ENCODE data around the gene HIRIP3. TPM values are rescaled to one million over a fixed set of nuclear protein-coding genes. Genes with fewer than 3 reads are reported as not detected.

The HIRIP3 gene
- total RNA-seq, 1 donor from 2014 or later = 8.2 TPM

DNA sequence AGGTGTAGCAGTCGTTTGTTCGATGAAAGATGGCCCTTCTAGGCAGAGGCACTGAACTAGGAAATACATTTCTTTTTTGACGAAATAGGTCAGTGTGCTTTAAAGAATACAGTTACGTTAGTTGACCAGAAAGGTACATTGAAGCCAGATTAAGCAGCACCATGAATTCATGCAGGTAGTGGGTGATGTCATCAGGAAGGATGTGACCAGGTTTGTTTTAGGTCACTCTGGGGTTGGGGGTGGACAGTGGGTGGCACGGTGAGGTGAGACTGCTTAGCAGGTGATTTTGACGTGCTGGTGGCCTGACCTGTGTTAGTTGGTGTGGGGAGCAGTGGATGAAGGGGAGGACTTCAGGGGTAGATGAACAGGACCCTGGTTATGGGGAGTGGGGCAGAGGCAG is 4.2 kb upstream of the HIRIP3 start:
- DNase-seq (ENCODE audit: low read depth) = no peak

DNA sequence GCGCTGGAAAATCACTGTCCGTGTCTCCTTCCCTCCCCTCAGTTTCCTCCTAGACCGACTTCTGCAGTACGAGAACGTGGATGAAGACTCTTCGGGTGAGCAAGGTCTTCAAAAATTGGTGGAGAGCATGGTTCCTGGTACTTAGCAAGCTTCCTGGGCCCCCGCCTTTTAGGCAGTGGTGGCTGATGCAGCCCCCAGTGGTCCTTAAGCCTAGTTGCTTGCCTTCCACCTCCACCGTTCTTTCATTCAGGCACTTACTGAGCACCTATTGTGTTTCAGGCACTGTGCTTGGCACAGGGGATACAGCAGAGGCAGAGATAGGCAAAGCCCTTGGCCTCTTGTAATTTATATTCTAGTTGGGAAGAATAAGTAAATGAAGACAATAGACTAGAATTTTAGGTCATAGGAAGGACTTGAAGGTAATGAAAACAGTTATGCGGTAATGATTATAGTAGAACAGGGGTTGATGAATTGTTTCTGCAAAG is 1.4 kb upstream of the HIRIP3 start:
- DNase-seq (ENCODE audit: low read depth) = no peak

DNA sequence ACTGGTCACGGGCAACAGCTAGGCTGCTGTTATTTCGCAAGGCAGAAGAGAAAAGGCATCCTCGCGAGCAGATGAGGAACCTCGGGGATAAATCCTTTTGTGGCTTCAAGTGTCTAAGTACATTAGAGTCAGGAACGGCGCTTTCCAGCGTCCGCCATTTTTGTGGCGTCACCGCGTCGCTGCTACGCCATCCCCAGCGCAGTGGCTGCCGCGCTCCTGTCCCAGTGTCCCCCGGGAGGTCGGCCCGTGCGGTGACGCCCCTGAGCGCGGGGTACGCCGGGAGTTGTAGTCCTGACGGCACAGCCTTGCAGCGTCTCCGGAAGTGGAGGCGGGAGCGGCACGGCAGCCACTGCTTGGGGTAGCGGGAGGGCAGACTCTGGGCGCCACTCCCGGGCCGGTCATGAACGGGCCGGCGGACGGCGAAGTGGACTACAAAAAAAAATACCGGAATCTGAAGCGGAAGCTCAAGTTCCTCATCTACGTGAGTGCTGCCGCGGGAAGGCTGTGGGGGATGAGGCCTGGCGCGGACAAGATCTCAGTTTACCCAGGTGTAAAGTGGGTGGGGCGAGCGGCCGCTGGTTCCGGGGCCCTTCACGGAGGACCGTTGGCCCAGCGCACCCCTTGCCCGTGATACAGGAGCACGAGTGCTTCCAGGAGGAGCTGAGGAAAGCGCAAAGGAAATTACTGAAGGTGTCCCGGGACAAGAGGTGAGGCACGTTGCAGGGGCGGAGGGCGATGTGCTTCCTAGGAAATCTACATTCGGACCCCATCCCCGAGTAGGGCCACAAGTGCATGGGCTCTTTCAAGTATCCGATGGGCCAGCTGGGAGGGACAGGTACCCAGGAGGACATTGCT is 721 bp upstream of the HIRIP3 start, which contains the start of gene INO80E:
Gene INO80E, plus strand, starts transcription at position 331 of the 855 bp plus-strand sequence. Its CDS starts 70 bp downstream, at position 401.
- peak; percentile 85 for DNase-seq (ENCODE audit: low read depth)

DNA sequence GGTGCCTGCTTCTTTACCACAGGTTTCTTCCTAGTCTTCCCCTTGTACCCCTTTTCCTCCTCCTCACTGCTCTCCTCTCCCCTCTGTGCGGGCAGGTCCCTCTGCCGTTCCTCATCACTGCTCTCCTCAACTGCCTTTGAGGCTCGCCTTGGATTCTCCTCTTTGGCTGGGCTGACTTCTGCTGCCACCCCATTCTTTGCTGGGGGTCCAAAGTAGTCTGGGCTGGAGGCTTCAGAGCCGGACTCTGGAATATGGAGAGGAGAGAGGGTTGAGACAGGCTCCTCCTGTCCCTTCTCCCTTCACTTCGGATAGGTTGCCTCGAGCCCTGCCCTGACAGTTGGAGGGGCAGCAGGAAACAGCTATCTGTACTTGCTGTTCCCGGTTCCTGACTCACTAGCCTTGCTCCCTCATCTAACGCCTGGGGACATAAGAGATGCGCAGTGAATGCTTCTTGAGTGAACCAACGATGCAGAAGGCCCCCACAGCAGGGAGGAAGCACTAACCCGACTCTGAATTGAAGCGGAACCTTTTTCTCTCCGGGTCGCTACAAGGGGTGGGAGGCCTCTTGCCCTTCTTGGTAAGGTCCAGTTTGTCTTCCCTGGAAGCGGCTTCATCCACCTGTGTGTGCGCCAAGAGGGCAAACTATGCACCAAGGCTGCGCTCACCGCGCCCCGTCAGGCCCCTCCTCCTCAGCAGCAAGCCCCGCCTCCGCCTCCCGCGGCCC is 655 bp downstream of the HIRIP3 start:
- peak; percentile 18 for DNase-seq (ENCODE audit: low read depth)

DNA sequence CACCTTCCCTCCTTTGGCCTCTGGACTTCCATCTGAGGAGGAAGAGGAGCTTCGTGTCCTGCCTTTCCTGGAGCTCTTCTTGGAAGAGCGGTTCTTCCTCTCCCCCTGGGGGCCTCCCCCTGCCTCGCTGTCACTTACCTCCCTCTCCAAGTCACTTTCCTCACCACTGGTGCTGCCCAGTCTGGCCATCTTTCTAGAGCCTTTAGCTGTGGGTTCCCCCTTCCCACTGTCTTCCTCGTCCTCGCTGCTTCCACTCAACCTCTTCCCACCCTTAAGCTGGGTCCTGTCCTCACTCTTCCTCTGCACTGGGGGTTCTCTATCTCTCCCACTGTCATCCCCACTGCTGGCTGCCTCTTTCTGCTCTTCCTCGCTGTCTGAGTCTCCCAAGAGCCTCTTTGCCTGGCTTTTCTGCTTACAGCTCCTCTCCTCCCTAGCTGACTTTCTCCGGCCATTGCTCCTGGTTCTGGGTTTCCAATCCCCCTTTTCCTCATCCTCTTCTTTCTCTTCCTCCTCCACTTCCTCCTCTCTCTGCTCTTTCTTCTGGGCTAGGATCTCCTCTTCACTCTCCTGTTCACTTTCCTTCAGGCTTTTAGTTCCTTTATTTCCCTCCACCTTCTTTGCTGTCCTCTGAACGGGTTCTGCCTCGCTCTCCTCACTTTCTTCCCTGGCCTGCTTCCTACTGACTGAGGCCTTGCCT is 1.4 kb downstream of the HIRIP3 start:
- DNase-seq (ENCODE audit: low read depth) = no peak

DNA sequence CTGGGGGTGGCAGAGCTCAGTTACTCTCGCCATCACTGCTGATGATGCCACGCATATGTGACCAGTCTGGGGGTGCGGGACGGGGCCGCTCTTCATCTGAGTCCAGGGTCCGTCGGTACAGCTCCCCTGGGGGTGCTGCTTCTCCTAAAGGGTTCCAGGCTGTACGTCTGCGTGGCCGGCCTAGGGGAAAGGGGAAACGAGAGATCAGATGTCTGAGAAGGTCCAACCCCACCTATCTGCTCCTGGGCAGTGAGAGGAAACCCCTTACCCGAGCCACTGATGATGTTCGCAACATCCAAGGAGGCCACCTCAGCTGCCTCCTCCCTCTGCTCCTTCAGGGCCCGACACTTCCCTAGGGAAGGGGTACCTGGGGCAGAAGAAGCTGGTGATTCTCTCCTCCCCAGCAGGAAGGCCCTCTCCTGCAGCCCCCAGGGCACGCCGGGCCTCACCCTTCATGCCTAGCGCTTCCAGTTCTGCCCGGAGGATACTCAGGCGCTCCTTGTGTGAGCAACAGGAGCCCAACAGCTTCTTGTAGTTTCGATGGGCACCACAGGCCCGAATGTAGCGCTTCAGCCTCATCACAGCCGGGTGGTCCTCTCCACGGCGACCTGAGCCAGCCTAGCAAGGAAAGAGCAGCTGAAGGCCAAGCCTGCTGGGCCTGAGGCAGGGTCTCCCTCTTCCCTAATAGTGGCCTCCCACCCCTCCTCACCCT is 2.1 kb downstream of the HIRIP3 start:
- DNase-seq (ENCODE audit: low read depth) = no peak

DNA sequence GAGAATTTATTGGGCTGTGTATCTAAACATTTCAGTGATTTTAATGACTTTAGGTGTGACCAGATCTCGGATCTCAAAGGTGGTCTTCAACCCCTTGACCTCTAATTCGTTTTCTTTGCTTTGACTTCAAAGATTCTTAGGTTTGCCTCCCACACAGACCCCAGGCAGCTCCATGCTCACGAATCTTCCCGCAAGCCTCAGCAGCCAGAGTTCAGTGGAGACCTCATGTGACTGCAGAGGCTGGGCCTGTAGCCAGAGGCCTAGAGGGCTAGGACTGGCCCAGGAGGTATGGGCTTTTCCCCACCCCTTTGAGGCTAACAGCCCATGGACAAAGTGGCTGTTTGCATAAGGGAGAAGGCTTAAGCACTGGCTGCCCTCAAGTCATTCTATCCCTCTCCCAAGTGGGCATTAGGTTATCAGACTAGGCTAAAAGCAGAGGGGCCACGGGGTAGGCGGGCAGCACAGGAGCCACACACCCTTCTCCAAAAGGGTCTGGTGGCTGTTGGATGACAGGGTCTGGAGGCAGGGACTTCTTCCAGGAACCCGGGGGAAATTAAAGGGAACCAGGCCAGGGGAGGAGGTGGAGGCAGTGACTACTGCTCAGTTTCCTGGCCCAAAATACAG is 3.0 kb downstream of the HIRIP3 start:
- DNase-seq (ENCODE audit: low read depth) = peak; percentile 41

DNA sequence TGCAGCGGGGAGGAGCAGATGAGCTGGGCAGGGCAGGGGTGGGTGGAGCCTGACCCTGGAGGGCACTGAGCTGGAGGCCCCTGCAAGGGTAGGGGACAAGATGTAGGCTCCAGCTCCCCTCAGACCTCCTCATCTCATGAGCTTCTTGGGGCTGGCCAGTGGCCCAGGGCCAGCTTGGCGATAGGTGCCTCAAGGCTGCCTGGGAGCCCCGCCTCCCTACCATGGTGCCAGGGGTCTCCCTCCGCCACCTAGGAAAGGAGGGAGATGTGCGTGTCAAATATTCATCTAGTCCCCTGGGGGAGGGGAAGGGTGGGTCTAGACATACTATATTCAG is 3.9 kb downstream of the HIRIP3 start:
- no peak for DNase-seq (ENCODE audit: low read depth)

DNA sequence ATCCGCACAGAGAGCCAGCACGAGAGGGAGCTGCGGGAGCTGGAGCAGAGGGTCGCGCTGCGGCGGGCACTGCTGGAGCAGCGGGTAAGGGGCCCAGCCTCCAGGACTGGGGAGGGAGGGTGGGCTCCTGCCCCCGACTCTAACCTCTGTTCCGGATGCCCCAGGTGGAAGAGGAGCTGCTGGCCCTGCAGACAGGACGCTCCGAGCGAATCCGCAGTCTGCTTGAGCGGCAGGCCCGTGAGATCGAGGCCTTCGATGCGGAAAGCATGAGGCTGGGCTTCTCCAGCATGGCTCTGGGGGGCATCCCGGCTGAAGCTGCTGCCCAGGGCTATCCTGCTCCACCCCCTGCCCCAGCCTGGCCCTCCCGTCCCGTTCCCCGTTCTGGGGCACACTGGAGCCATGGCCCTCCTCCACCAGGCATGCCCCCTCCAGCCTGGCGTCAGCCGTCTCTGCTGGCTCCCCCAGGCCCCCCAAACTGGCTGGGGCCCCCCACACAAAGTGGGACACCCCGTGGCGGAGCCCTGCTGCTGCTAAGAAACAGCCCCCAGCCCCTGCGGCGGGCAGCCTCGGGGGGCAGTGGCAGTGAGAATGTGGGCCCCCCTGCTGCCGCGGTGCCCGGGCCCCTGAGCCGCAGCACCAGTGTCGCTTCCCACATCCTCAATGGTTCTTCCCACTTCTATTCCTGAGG is 4.4 kb downstream of the HIRIP3 start:
- no peak for DNase-seq (ENCODE audit: low read depth)

DNA sequence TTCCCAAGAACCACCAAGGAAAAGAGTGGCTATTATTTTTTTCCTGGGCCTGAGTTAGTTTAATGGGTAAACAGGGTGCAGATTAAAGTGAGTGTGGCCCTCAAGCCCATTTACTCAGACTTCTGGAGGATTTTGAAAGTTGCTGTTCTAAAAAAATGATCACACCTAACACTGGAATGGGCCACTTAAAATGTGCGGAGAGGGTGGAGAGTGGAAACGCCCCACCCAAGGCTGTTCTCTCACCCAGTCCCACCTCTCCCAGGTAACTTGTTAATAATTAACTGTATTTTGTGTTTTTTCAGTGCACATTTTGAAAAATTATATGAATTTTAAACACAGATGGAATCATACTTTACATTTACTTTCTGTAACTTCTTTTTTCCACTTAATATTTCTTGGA is 5.4 kb downstream of the HIRIP3 start:
- no peak for DNase-seq (ENCODE audit: low read depth)

DNA sequence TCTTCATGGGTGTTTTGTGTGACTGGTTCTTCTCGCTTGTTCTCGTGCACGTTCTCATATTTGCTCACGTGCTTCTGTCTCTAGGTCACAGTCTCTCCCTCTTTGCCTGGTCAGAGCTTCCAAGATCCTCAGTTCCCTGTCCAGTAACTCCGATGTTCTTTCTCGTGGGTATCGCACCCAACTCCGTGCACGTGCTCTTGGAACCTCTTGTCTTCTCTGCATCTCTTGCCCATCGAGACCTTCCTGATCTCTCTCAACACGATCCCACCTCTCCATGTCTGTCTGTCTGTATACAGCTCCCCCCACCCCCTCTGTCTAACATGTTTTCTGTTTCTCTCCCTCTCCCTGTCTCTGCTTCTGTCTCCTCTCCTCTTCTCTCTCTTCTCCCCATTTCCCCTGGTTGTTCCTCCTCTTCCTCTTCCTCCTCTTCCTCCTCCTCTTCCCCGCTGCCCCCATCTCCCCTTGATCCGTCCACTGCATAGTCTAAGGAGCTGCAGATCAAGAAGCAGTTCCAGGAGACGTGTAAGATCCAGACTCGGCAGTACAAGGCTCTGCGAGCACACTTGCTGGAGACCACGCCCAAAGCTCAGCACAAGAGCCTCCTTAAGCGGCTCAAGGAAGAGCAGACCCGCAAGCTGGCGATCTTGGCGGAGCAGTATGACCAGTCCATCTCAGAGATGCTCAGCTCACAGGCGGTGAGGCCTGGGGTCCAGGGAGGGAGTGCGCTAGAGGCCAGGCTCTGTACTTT is 6.1 kb downstream of the HIRIP3 start:
- DNase-seq (ENCODE audit: low read depth) = no peak

DNA sequence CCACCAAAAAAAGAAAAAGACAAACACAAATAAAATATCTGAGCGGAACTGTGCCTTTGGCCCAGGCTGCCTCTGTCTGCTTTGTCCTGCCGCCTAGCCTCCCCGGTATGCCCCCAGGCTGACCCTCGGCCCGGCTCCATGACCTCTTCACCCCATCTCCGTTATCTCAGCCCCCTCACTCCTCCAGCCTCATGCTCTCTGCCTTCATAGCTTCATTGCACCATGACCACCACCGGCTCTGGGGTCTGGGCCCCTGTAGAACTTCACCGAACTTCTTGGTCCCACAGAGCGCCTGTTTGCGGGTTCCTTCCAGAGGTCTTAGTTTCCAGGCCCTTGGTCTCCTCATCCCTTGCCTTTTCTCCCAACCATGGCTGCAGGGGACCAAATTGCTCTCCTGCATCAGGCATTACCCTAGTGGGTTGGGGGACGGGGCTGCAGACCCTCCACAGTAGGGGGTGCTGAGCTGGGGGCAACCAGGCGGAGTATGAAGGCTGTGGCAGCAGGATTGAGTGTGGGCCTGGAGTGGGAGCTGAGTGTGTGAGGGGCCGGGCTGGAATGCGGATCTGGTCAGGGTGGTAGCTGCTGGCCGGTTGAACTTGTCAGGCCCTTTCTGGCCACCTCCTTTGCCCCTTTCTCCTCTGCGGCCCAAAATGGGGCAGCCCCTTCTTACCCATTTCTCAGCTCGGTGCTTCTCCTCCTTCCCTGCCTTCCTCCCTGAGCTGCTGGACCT is 6.9 kb downstream of the HIRIP3 start:
- no peak for DNase-seq (ENCODE audit: low read depth)

DNA sequence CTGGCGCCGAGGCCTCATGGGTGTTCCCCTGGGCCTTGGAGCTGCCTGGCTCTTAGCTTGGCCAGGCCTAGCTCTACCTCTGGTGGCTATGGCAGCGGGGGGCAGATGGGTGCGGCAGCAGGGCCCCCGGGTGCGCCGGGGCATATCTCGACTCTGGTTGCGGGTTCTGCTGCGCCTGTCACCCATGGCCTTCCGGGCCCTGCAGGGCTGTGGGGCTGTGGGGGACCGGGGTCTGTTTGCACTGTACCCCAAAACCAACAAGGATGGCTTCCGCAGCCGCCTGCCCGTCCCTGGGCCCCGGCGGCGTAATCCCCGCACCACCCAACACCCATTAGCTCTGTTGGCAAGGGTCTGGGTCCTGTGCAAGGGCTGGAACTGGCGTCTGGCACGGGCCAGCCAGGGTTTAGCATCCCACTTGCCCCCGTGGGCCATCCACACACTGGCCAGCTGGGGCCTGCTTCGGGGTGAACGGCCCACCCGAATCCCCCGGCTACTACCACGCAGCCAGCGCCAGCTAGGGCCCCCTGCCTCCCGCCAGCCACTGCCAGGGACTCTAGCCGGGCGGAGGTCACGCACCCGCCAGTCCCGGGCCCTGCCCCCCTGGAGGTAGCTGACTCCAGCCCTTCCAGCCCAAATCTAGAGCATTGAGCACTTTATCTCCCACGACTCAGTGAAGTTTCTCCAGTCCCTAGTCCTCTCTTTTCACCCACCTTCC is 7.9 kb downstream of the HIRIP3 start:
- DNase-seq (ENCODE audit: low read depth) = no peak

DNA sequence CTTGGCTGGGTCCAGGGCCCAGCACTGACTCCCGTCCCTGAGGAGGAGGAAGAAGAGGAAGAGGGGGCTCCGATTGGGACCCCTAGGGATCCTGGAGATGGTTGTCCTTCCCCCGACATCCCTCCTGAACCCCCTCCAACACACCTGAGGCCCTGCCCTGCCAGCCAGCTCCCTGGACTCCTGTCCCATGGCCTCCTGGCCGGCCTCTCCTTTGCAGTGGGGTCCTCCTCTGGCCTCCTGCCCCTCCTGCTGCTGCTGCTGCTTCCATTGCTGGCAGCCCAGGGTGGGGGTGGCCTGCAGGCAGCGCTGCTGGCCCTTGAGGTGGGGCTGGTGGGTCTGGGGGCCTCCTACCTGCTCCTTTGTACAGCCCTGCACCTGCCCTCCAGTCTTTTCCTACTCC is 8.5 kb downstream of the HIRIP3 start:
- DNase-seq (ENCODE audit: low read depth) = no peak

DNA sequence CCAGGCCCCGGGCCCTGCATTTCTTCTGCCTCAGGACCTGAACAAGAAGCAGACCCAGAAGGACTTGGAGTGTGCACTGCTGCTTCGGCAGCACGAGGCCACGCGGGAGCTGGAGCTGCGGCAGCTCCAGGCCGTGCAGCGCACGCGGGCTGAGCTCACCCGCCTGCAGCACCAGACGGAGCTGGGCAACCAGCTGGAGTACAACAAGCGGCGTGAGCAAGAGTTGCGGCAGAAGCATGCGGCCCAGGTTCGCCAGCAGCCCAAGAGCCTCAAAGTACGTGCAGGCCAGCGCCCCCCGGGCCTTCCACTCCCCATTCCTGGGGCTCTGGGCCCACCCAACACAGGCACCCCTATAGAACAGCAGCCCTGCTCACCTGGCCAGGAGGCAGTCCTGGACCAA is 9.2 kb downstream of the HIRIP3 start:
- no peak for DNase-seq (ENCODE audit: low read depth)

DNA sequence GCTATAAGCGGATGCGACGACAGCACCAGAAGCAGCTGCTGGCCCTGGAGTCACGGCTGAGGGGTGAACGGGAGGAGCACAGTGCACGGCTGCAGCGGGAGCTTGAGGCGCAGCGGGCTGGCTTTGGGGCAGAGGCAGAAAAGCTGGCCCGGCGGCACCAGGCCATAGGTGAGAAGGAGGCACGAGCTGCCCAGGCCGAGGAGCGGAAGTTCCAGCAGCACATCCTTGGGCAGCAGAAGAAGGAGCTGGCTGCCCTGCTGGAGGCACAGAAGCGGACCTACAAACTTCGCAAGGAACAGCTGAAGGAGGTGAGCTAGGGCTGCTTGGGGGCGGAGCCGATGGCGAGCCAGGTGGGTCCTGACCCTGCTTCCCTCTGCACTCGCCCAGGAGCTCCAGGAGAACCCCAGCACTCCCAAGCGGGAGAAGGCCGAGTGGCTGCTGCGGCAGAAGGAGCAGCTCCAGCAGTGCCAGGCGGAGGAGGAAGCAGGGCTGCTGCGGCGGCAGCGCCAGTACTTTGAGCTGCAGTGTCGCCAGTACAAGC is 10.1 kb downstream of the HIRIP3 start:
- no peak for DNase-seq (ENCODE audit: low read depth)

DNA sequence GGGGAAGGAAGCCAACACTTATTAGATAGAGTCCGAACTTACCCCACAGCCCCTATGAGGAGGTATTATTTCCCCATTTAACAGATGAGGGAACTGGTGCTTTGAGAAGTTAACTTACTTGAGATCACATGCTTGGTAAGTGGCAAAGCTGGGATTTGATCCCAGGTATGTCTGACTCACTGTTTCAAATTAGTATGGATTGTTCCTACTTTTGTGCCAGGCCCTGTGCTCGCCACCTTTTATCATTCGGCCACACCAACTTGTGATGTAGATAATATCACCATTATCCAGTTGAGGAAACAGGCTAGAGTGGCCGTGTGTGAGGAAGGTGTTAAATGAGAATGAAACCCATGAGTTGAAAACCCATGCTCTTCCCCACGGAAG is 10.7 kb downstream of the HIRIP3 start:
- no peak for DNase-seq (ENCODE audit: low read depth)

DNA sequence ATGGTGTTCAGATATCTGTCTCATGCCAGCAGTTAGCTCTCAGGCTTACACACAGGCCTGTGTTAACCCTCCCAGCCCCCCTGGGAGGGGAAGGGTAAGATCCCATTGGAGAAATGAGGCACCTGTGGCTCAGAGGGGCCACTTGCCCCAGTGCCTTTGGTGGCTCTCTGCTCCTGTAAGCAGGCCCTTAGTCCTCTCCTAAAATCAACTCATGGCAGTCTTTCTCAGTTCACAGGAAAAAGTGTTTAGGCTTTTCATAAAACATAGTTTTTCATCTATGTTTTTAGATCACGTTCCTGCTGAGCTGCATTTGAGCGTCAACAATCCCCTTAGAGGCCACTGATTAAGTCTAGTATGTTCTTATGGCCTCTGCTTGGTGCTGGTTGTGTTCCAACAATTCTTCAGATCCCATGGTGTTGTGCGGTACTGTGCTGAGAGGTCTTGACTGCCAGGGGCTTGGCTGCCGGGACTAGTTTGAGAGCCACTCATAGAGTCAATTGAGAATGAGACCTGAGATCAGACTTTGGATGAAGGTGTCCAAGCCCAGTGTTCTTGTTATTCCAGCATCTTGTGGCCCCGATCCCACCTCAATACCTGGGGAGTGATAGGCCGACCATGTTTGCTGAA is 11.2 kb downstream of the HIRIP3 start:
- no peak for DNase-seq (ENCODE audit: low read depth)

Measured in renal cortical epithelial cell (primary cell).